ENCODE measurements around the gene SUMF1. TPM values are rescaled to one million over a fixed set of nuclear protein-coding genes. Genes with fewer than 3 reads are reported as not detected.

SUMF1 gene
- total RNA-seq, 1 experiment from 2014 or later, result 26.6 TPM

- H3K4me3 ChIP-seq (replicated peaks in 1 of 2; ENCODE audit: low read depth in 1 of 2, low read length in 2 of 2), result no peak overlapping the region
- H3K4me2 ChIP-seq (ENCODE audit: low read length), result no peak overlapping the region
- TF ChIP-seq ZFX (IDR thresholded peaks at IDR 0.05) (no peak), YY1 (IDR thresholded peaks at IDR 0.05; ENCODE audit: extremely low read depth, insufficient replicate concordance, low read depth, low read length) (no peak), SIN3A (IDR thresholded peaks at IDR 0.05; ENCODE audit: low read depth) (no peak), MAX (IDR thresholded peaks at IDR 0.05) (no peak), CTCF (IDR thresholded peaks at IDR 0.05 in 2 of 3, conservative IDR thresholded peaks at IDR 0.05 in 1 of 3; ENCODE audit: borderline replicate concordance in 1 of 3, insufficient read depth in 1 of 3, low read depth in 2 of 3, low read length in 2 of 3) (no peak), SP1 (IDR thresholded peaks at IDR 0.05; ENCODE audit: low read depth) (no peak), RAD21 (IDR thresholded peaks at IDR 0.05; ENCODE audit: low read depth) (no peak), EZH2 (IDR thresholded peaks at IDR 0.05) (no peak), POLR2A (IDR thresholded peaks at IDR 0.05; ENCODE audit: borderline replicate concordance, extremely low read depth, insufficient read depth, insufficient read length) (no peak), REST (IDR thresholded peaks at IDR 0.05; ENCODE audit: low read depth) (no peak), JUND (IDR thresholded peaks at IDR 0.05) (no peak), ATF3 (IDR thresholded peaks at IDR 0.05) (no peak), FOSL1 (IDR thresholded peaks at IDR 0.05; ENCODE audit: low read depth) (no peak), ELF1 (IDR thresholded peaks at IDR 0.05; ENCODE audit: borderline replicate concordance, low read depth) (no peak), CEBPB (IDR thresholded peaks at IDR 0.05; ENCODE audit: low read depth) (no peak), EZH2phosphoT487 (IDR thresholded peaks at IDR 0.05; ENCODE audit: borderline replicate concordance) (no peak), TCF7L2 (IDR thresholded peaks at IDR 0.05; ENCODE audit: borderline replicate concordance, extremely low read depth, insufficient read depth, insufficient read length) (no peak), ZNF274 (IDR thresholded peaks at IDR 0.05; ENCODE audit: low read depth, low read length) (no peak)
- no peaks in the 10 kb centered on the region for H3K79me2 ChIP-seq (ENCODE audit: insufficient read depth, low read length)
- H4K20me1 ChIP-seq (ENCODE audit: insufficient read depth), result no peaks in the 10 kb centered on the region
- BruUV-seq (replicated peaks), result no TSS peak
- H3K9ac ChIP-seq (ENCODE audit: low read length), result no peak overlapping the region
- no peaks in the 10 kb centered on the region for H3K9me2 ChIP-seq (ENCODE audit: insufficient read depth)
- POLR2A ChIA-PET, result no interaction called here
- no peak overlapping the region for H2AFZ ChIP-seq (ENCODE audit: low read depth, low read length, poor library complexity, severe bottlenecking)
- CTCF ChIA-PET, result no interaction called here
- H3K36me3 ChIP-seq (ENCODE audit: control insufficient read depth in 1 of 2, insufficient read depth in 2 of 2, low read length in 2 of 2), result no peaks in the 10 kb centered on the region
- H3K27me3 ChIP-seq (ENCODE audit: insufficient read depth, low read length), result 0 out of 2 replicates have a peak, but pooled peaks cover 4% of the 10 kb centered on the region
- RAD21 ChIA-PET (ENCODE audit: low non-redundant PET in 1 of 2, low total read pairs in 2 of 2, uncharacterized antibody in 2 of 2, unreplicated experiment in 2 of 2), result no interaction called here
- no peaks in the 10 kb centered on the region for H3K9me3 ChIP-seq (ENCODE audit: control insufficient read depth in 1 of 2, insufficient read depth in 1 of 2, low read depth in 1 of 2, low read length in 2 of 2)
- DNase-seq (ENCODE audit: low read depth, low spot score) (no peak), ATAC-seq (no peak)
- intact Hi-C loops (cut with micrococcal nuclease), result no loop called here
- H3K27ac ChIP-seq (ENCODE audit: low read depth, low read length), result no peak overlapping the region
- H3K4me1 ChIP-seq (ENCODE audit: control insufficient read depth in 1 of 2, insufficient read depth in 2 of 2, low read length in 2 of 2), result no peaks in the 10 kb centered on the region
Measured at GRCh38 chr3:4511491-4512262, 44.6 kb upstream of the SUMF1 start.
